HG02798 (cell line): ENCODE data around the gene PARVB.
"Not testable (repeated sequence)": the region's sequence is repeated elsewhere in the genome, so short reads cannot be mapped to it uniquely, and the experiment has no call there.

Experiments used
- ATAC-seq: cut with Tn5 transposase; IDR thresholded peaks from one replicate; pipeline ENCODE4 v1.9.1; 2021; ENCODE audit warnings: mild to moderate bottlenecking; ENCODE audit not compliant: unreplicated experiment, poor library complexity

The PARVB gene

GRCh38 chr22:43996170-43996980, 27.7 kb upstream of the PARVB start:
- ATAC-seq: peak; percentile 84

- no peak for ATAC-seq
These were observed 27.2 kb upstream of the PARVB start for GRCh38 chr22:43996981-43997265.

GRCh38 chr22:43998679-43999264, 25.3 kb upstream of the PARVB start:
- no peak for ATAC-seq

- ATAC-seq: no peak
These were observed 24.7 kb upstream of the PARVB start for GRCh38 chr22:43999378-43999777.

- no peak for ATAC-seq
These were observed 24.0 kb upstream of the PARVB start for GRCh38 chr22:44000123-44000522.

GRCh38 chr22:44001521-44001920, 22.6 kb upstream of the PARVB start:
- no peak for ATAC-seq

- no peak for ATAC-seq
These were observed 21.8 kb upstream of the PARVB start for GRCh38 chr22:44002324-44002723.

- no peak for ATAC-seq
These were observed 21.1 kb upstream of the PARVB start for GRCh38 chr22:44002997-44003396.

- ATAC-seq: no peak
These were observed 20.5 kb upstream of the PARVB start for GRCh38 chr22:44003405-44004103.

GRCh38 chr22:44004104-44004460, 20.0 kb upstream of the PARVB start:
- ATAC-seq: no peak

- ATAC-seq: no peak
These were observed 18.6 kb upstream of the PARVB start for GRCh38 chr22:44005524-44005923.

- no peak for ATAC-seq
These were observed 11.9 kb upstream of the PARVB start for GRCh38 chr22:44012162-44012561.

- ATAC-seq: no peak
These were observed 11.5 kb upstream of the PARVB start for GRCh38 chr22:44012591-44012990.

GRCh38 chr22:44014241-44014640, 9.9 kb upstream of the PARVB start:
- no peak for ATAC-seq

GRCh38 chr22:44016586-44016985, 7.5 kb upstream of the PARVB start:
- not testable (repeated sequence) for ATAC-seq

GRCh38 chr22:44018594-44018993, 5.5 kb upstream of the PARVB start:
- no peak for ATAC-seq

GRCh38 chr22:44019416-44019815, 4.7 kb upstream of the PARVB start:
- no peak for ATAC-seq

GRCh38 chr22:44019846-44020245, 4.3 kb upstream of the PARVB start:
- ATAC-seq: no peak

- ATAC-seq: no peak
These were observed 3.1 kb upstream of the PARVB start for GRCh38 chr22:44020981-44021380.

GRCh38 chr22:44023404-44024287, 456 bp upstream of the PARVB start:
- ATAC-seq: peak; percentile 26
